ENCODE measurements around the gene LENG1. TPM values are rescaled to one million over a fixed set of nuclear protein-coding genes. Genes with fewer than 3 reads are reported as not detected.

Gene LENG1
- total RNA-seq, 1 donor from 2014 or later: 3.4 TPM

- Mint-ChIP-seq H3K36me3 (ENCODE audit: low read depth, unreplicated experiment) (peaks cover 26% of the 10 kb centered on the region), H3K27ac (ENCODE audit: unreplicated experiment) (peak overlapping the region; percentile 92), H3K27me3 (ENCODE audit: unreplicated experiment) (peaks cover 22% of the 10 kb centered on the region), H3K4me1 (ENCODE audit: unreplicated experiment) (peaks cover 25% of the 10 kb centered on the region), H3K4me3 (ENCODE audit: unreplicated experiment) (peak overlapping the region; percentile 99), H3K9me3 (ENCODE audit: unreplicated experiment) (no peaks in the 10 kb centered on the region)
- TF ChIP-seq CTCF (IDR thresholded peaks at IDR 0.05; ENCODE audit: unreplicated experiment): no peak
- peak; percentile 45 for DNase-seq (ENCODE audit: low spot score)
These were observed 45.0 kb downstream of the LENG1 start for GRCh38 chr19:54114340-54115108.

- no peak for DNase-seq (ENCODE audit: low spot score)
- H3K4me3 Mint-ChIP-seq (ENCODE audit: unreplicated experiment): no peak overlapping the region
- H3K9me3 Mint-ChIP-seq (ENCODE audit: unreplicated experiment): no peaks in the 10 kb centered on the region
- peaks cover 33% of the 10 kb centered on the region for H3K36me3 Mint-ChIP-seq (ENCODE audit: low read depth, unreplicated experiment)
- no peak overlapping the region for H3K27ac Mint-ChIP-seq (ENCODE audit: unreplicated experiment)
- peaks cover 17% of the 10 kb centered on the region for H3K27me3 Mint-ChIP-seq (ENCODE audit: unreplicated experiment)
- peaks cover 6% of the 10 kb centered on the region for H3K4me1 Mint-ChIP-seq (ENCODE audit: unreplicated experiment)
- TF ChIP-seq CTCF (IDR thresholded peaks at IDR 0.05; ENCODE audit: unreplicated experiment): no peak
These were observed 49.9 kb downstream of the LENG1 start for GRCh38 chr19:54109651-54110050.

- Mint-ChIP-seq H3K4me1 (ENCODE audit: unreplicated experiment) (peaks cover 3% of the 10 kb centered on the region), H3K36me3 (ENCODE audit: low read depth, unreplicated experiment) (peaks cover 33% of the 10 kb centered on the region), H3K27ac (ENCODE audit: unreplicated experiment) (no peak overlapping the region), H3K9me3 (ENCODE audit: unreplicated experiment) (no peaks in the 10 kb centered on the region), H3K4me3 (ENCODE audit: unreplicated experiment) (peak overlapping the region; percentile 42), H3K27me3 (ENCODE audit: unreplicated experiment) (peaks cover 12% of the 10 kb centered on the region)
- no peak for TF ChIP-seq CTCF (IDR thresholded peaks at IDR 0.05; ENCODE audit: unreplicated experiment)
- DNase-seq (ENCODE audit: low spot score): no peak
These were observed 51.0 kb downstream of the LENG1 start for GRCh38 chr19:54108496-54108895.

GRCh38 chr19:54107876-54108490 is 51.5 kb downstream of the LENG1 start:
- peak overlapping the region; percentile 73 for H3K27ac Mint-ChIP-seq (ENCODE audit: unreplicated experiment)
- H3K9me3 Mint-ChIP-seq (ENCODE audit: unreplicated experiment): no peaks in the 10 kb centered on the region
- H3K4me3 Mint-ChIP-seq (ENCODE audit: unreplicated experiment): no peak overlapping the region
- no peak for TF ChIP-seq CTCF (IDR thresholded peaks at IDR 0.05; ENCODE audit: unreplicated experiment)
- peaks cover 33% of the 10 kb centered on the region for H3K36me3 Mint-ChIP-seq (ENCODE audit: low read depth, unreplicated experiment)
- peaks cover 7% of the 10 kb centered on the region for H3K4me1 Mint-ChIP-seq (ENCODE audit: unreplicated experiment)
- peaks cover 12% of the 10 kb centered on the region for H3K27me3 Mint-ChIP-seq (ENCODE audit: unreplicated experiment)
- no peak for DNase-seq (ENCODE audit: low spot score)

GRCh38 chr19:54106716-54107115 is 52.8 kb downstream of the LENG1 start:
- peaks cover 11% of the 10 kb centered on the region for H3K27me3 Mint-ChIP-seq (ENCODE audit: unreplicated experiment)

More at GRCh38 chr19:54106716-54107115, 52.8 kb downstream of the LENG1 start:
- TF ChIP-seq CTCF (IDR thresholded peaks at IDR 0.05; ENCODE audit: unreplicated experiment): no peak
- Mint-ChIP-seq H3K27ac (ENCODE audit: unreplicated experiment) (no peak overlapping the region), H3K4me1 (ENCODE audit: unreplicated experiment) (peaks cover 11% of the 10 kb centered on the region), H3K9me3 (ENCODE audit: unreplicated experiment) (no peaks in the 10 kb centered on the region), H3K36me3 (ENCODE audit: low read depth, unreplicated experiment) (peaks cover 31% of the 10 kb centered on the region), H3K4me3 (ENCODE audit: unreplicated experiment) (peak overlapping the region; percentile 28)
- no peak for DNase-seq (ENCODE audit: low spot score)
